AG04450 (cell line): ENCODE measurements around the gene COA8. TPM values are rescaled to one million over a fixed set of nuclear protein-coding genes. Genes with fewer than 3 reads are reported as not detected.

Experiments
- CTCF ChIA-PET: fragments of 300-600, 350-600 bp; formaldehyde crosslinking; extraction: SDS; loops from one replicate; lab custom pipeline; 2022; ENCODE audit warnings: antibody characterized with exemption, inconsistent platforms; lab: Charles Lee
- POLR2A ChIA-PET: fragments of 350-600 bp; formaldehyde crosslinking; extraction: SDS; loops from one replicate; lab custom pipeline; 2021; ENCODE audit warnings: antibody characterized with exemption, inconsistent platforms; lab: Yijun Ruan, JAX
- DNase-seq: peaks from one replicate; pipeline ENCODE4 v3.0.0-alpha.2; 2011; ENCODE audit warnings: low read depth, low spot score
- H3K27ac ChIP-seq: one replicate; pipeline ENCODE4 v1.5.1; 2012; ENCODE audit warnings: low read depth, low read length, control low read depth
- H3K27me3 ChIP-seq: one replicate; pipeline ENCODE4 v1.6.0; 2012; ENCODE audit warnings: low read length; ENCODE audit not compliant: control insufficient read depth, insufficient read depth
- H3K4me3 ChIP-seq: 2 replicates; pipeline ENCODE4 v1.5.1; 2011; ENCODE audit warnings: mild to moderate bottlenecking, low read depth, low read length, control low read depth
- H3K9me3 ChIP-seq: 2 replicates; pipeline ENCODE4 v1.5.1; 2012; ENCODE audit warnings: low read length; ENCODE audit not compliant: control insufficient read depth, insufficient read depth
- CTCF ChIP-seq: IDR thresholded peaks from 2 replicates; pipeline ENCODE4 v1.5.1; 2011; ENCODE audit warnings: low read depth, low read length, control low read depth, inconsistent platforms
- polyA plus RNA-seq: library from polyadenylated mRNA; depleted of rRNA; stranded (reverse); fragments of >200 nt; gene quantifications from 2 replicates; pipeline ENCODE4 v1.2.3, GENCODE V29; 2011

Gene COA8
- polyA plus RNA-seq, 1 experiment, result 29.8 TPM

- no peak for TF ChIP-seq CTCF
- no peak for DNase-seq
- POLR2A ChIA-PET, result interaction anchor here (0.6 to 1.6 kb wide), 3 partner anchors 26 to 35 kb away, joined by 5 read pairs; no protein-coding TSS in a partner anchor
- Histone ChIP-seq H3K4me3 (no peak overlapping the region), H3K9me3 (no peaks in the 10 kb centered on the region; the same call in 1 of the 2 replicates), H3K27me3 (no peaks in the 10 kb centered on the region), H3K27ac (no peak overlapping the region)
- CTCF ChIA-PET, result interaction anchor here (0.5 to 3.4 kb wide), 12 partner anchors 8 to 55 kb away, joined by 3 to 22 read pairs (median 4); no protein-coding TSS in a partner anchor
Measured at GRCh38 chr14:103547455-103547940, 15.3 kb upstream of the COA8 start.

- Histone ChIP-seq H3K9me3 (no peaks in the 10 kb centered on the region; the same call in 1 of the 2 replicates), H3K4me3 (no peak overlapping the region), H3K27me3 (no peaks in the 10 kb centered on the region), H3K27ac (no peak overlapping the region)
- ChIA-PET POLR2A (interaction anchor here (1.4 to 1.6 kb wide), 2 partner anchors 27 to 29 kb away, joined by 5 read pairs; no protein-coding TSS in a partner anchor), CTCF (interaction anchor here (0.9 to 3.4 kb wide), 5 partner anchors 10 to 49 kb away, joined by 3 to 22 read pairs (median 15); no protein-coding TSS in a partner anchor)
- TF ChIP-seq CTCF, result no peak
- no peak for DNase-seq
Measured at GRCh38 chr14:103547941-103548462, 14.8 kb upstream of the COA8 start.

GRCh38 chr14:103548463-103549351, 14.1 kb upstream of the COA8 start:
- no peak for TF ChIP-seq CTCF
- CTCF ChIA-PET, result interaction anchor here (2.2 to 3.4 kb wide), 2 partner anchors 9 to 30 kb away, joined by 21 to 22 read pairs; no protein-coding TSS in a partner anchor
- H3K4me3 ChIP-seq, result no peak overlapping the region
- no peak overlapping the region for H3K27ac ChIP-seq
- H3K27me3 ChIP-seq, result no peaks in the 10 kb centered on the region
- no peaks in the 10 kb centered on the region; the same call in 1 of the 2 replicates for H3K9me3 ChIP-seq
- POLR2A ChIA-PET, result no interaction called here
- no peak for DNase-seq

GRCh38 chr14:103549361-103550311, 13.1 kb upstream of the COA8 start:
- ChIA-PET CTCF (interaction anchor here (0.6 to 3.4 kb wide), 5 partner anchors 8 to 31 kb away, joined by 3 to 22 read pairs (median 3); no protein-coding TSS in a partner anchor), POLR2A (no interaction called here)
- no peak for DNase-seq
- Histone ChIP-seq H3K9me3 (no peaks in the 10 kb centered on the region; the same call in 1 of the 2 replicates), H3K4me3 (no peak overlapping the region), H3K27me3 (no peaks in the 10 kb centered on the region), H3K27ac (no peak overlapping the region)
- no peak for TF ChIP-seq CTCF
